Gastroesophageal sphincter (tissue), 4 donors: Measurements from ENCODE around the gene GPR160. TPM values are rescaled to one million over a fixed set of nuclear protein-coding genes. Genes with fewer than 3 reads are reported as not detected.
"Not testable (repeated sequence)": the region's sequence is repeated elsewhere in the genome, so short reads cannot be mapped to it uniquely, and the experiment has no call there.

Experiments used
- ATAC-seq: fragments of 150-250 bp; one replicate; pipeline ENCODE4 v1.9.1; 2016; ENCODE audit warnings: mild to moderate bottlenecking, moderate library complexity
- H3K27ac ChIP-seq, 4 donors: fragments of 200-600 bp; sonication (generic) in 3 of 4; 1 replicate in 3 of 4; 2 replicates in 1 of 4; pipeline ENCODE4 v1.5.1; 2016 to 2019
- H3K27me3 ChIP-seq: fragments of 200-600 bp; sonication (generic); one replicate; pipeline ENCODE4 v1.5.1; 2019
- H3K36me3 ChIP-seq, 2 donors: fragments of 200-600 bp; sonication (generic); one replicate each; pipeline ENCODE4 v1.5.1; 2019; ENCODE audit warnings: control low read depth in 1 of 2
- H3K4me1 ChIP-seq, 3 donors: fragments of 200-600 bp; sonication (generic); 1 replicate in 2 of 3; 2 replicates in 1 of 3; pipeline ENCODE4 v1.5.1; 2016 to 2019; ENCODE audit warnings: control low read depth in 2 of 3
- H3K4me3 ChIP-seq, 2 donors: fragments of 200-600 bp; sonication (generic); one replicate each; pipeline ENCODE4 v1.5.1; 2019; ENCODE audit warnings: mild to moderate bottlenecking in 1 of 2, moderate library complexity in 1 of 2
- H3K9me3 ChIP-seq, 3 donors: fragments of 200-600 bp; sonication (generic); one replicate each; pipeline ENCODE4 v1.5.1; 2017 to 2019; ENCODE audit warnings: control low read depth in 2 of 3
- EP300 ChIP-seq: sonication (generic); formaldehyde crosslinking; IDR thresholded peaks from one replicate; pipeline ENCODE4 v1.6.1; 2017; ENCODE audit warnings: antibody characterized with exemption, mild to moderate bottlenecking
- POLR2A ChIP-seq, 2 donors: fragments of 450-650 bp; IDR thresholded peaks; one replicate each; pipeline ENCODE4 v1.6.1; 2017; ENCODE audit warnings: antibody characterized with exemption in 2 of 2, mild to moderate bottlenecking in 2 of 2, moderate library complexity in 1 of 2
- POLR2AphosphoS5 ChIP-seq: sonication (generic); formaldehyde crosslinking; IDR thresholded peaks from one replicate; pipeline ENCODE4 v1.6.1; 2017; ENCODE audit warnings: antibody characterized with exemption
- WGBS, 2 donors: methylation state at CpG; one replicate each; pipeline ENCODE4 v1.1.5; 2018; ENCODE audit warnings: low coverage in 1 of 2; 5-methylcytosine and 5-hydroxymethylcytosine counted together
- total RNA-seq, 4 donors: library from RNA; depleted of rRNA; stranded (reverse); fragments of >200 nt; gene quantifications; one replicate each; pipeline ENCODE4 v1.1.0, GENCODE V29; 2016
- TF ChIP-seq, protein P1 (sequence below), 4 experiments: fragments of 200-600 bp in 2 of 4; fragments of 450-650 bp in 2 of 4; sonication (generic) in 1 of 4; IDR thresholded peaks; one replicate each; pipeline ENCODE4 v1.5.1; 2017 to 2019; ENCODE audit warnings: antibody characterized with exemption in 4 of 4, mild to moderate bottlenecking in 2 of 4, moderate library complexity in 2 of 4

The GPR160 gene
- total RNA-seq, 4 donors from 2014 or later: 0.31 to 4.3 (median 0.94) TPM

DNA sequence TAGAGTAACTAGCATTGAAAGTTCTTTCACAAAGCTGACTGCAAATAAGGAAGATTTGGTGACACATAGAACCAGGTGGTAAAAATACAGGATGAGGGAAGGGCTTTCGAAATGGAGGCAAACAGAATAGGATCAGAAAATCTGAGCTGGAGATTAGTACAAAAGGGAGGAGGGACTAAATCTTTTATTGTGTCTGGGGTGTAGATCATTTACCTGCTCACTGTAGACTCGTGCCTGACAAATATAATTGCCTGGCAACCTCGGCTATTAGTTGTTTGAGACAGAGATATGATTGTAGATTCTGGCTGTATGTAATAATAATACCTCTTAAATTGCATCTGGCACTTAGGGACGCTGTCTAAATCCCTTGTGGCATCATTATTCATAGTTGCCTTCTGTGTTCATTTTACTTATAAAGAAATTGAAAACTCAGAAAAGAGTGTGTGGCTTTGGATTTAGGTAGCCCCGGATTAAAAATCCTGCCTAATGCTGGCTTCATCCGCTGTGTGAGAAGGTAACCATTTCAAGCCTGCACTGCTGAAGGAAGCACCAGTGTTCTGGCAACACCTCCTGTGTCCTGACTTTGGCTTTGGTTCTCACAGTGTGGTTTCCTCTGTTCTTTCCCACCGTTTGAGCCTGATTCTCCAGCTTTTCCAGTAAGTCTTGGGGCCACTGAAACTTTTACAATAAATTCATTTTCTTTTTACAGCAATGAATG, 25.0 kb upstream of the GPR160 start:
- WGBS, 2 donors: 43 to 58% methylated on average over 5 to 7 of the region's 7 CpGs
- Histone ChIP-seq H3K9me3 (no peaks in the 10 kb centered on the region), H3K4me1 (no peaks in the 10 kb centered on the region), H3K27me3 (peaks cover 17% of the 10 kb centered on the region), H3K4me3 (no peak overlapping the region), H3K36me3 (no peaks in the 10 kb centered on the region), H3K27ac (no peak overlapping the region)
- ATAC-seq: no peak
- TF ChIP-seq, protein P1, sequence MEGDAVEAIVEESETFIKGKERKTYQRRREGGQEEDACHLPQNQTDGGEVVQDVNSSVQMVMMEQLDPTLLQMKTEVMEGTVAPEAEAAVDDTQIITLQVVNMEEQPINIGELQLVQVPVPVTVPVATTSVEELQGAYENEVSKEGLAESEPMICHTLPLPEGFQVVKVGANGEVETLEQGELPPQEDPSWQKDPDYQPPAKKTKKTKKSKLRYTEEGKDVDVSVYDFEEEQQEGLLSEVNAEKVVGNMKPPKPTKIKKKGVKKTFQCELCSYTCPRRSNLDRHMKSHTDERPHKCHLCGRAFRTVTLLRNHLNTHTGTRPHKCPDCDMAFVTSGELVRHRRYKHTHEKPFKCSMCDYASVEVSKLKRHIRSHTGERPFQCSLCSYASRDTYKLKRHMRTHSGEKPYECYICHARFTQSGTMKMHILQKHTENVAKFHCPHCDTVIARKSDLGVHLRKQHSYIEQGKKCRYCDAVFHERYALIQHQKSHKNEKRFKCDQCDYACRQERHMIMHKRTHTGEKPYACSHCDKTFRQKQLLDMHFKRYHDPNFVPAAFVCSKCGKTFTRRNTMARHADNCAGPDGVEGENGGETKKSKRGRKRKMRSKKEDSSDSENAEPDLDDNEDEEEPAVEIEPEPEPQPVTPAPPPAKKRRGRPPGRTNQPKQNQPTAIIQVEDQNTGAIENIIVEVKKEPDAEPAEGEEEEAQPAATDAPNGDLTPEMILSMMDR (IDR thresholded peaks at IDR 0.05): no peak
- TF ChIP-seq EP300: no peak
- TF ChIP-seq POLR2AphosphoS5: no peak
- TF ChIP-seq POLR2A (IDR thresholded peaks at IDR 0.05): no peak

DNA sequence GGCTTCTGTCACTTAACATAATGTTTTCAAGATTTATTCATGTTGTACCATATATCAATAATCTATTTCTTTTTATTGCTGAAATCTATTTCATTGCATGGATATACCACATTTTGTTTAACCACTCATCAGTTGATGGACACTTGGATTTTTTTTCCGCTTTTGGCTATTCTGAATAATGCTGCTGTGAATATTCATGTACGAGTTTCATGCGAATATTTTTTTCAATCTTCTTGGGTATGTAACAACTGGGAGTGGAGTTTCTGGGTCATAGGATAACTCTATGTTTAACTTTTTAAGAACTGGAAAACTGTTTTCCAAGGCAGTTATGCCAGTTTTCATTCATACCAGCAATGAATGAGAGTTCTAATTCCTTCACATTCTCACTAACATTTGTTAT, 21.7 kb upstream of the GPR160 start:
- H3K36me3 ChIP-seq: no peaks in the 10 kb centered on the region
- H3K27me3 ChIP-seq: peaks cover 6% of the 10 kb centered on the region
- no peak overlapping the region for H3K27ac ChIP-seq
- TF ChIP-seq, protein P1 (IDR thresholded peaks at IDR 0.05): no peak
- TF ChIP-seq POLR2AphosphoS5 (no peak), EP300 (no peak), POLR2A (IDR thresholded peaks at IDR 0.05) (no peak)
- H3K9me3 ChIP-seq: no peaks in the 10 kb centered on the region
- ATAC-seq: no peak
- no peak overlapping the region for H3K4me3 ChIP-seq
- no peaks in the 10 kb centered on the region for H3K4me1 ChIP-seq
- WGBS, 2 donors: 84% methylated on average over 3 of the region's 3 CpGs; no CpG with 5 or more reads in 1 of the 2 donors

DNA sequence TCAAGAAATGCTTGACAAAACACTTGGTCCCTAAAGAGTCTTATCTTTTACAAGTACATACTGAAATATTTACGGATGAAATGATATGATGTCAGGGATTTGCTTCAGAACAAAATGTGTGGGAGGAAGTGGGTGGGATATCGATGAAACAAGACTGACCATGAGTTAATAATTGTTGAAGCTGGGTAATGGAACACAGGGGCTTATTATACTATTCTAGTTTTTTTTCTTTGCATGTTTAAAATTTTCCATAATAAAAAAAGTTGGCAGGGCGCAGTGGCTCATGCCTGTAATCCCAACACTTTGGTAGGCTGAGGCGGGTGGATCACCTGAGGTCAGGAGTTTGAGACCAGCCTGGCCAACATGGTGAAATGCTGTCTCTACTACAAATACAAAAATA, 18.5 kb upstream of the GPR160 start:
- not testable (repeated sequence) for H3K27me3 ChIP-seq, H3K36me3 ChIP-seq, ATAC-seq, H3K4me3 ChIP-seq, H3K27ac ChIP-seq, H3K9me3 ChIP-seq, H3K4me1 ChIP-seq
- 78 to 89% methylated on average over 3 to 4 of the region's 4 CpGs for WGBS, 2 donors

DNA sequence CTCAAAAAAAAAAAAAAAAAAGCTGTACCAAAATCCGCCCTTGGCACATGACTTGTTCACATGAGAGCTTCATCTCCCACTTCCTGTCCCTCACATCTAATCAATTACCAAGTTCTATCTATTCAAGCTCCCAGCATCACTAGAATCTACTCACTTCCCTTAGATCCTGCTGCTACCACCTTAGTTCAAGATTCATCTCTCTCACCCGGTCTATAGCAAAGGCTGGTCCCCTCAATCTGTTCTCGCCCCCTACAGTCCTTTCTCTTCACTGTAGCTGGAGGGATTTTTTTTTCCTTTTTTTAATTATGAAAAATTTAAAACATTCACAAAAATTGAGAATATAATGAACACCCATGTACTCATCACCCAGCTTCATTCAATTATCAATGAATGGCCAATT, 16.7 kb upstream of the GPR160 start:
- no peak for TF ChIP-seq POLR2A (IDR thresholded peaks at IDR 0.05)
- TF ChIP-seq EP300: no peak
- TF ChIP-seq, protein P1 (IDR thresholded peaks at IDR 0.05): no peak
- no peak for TF ChIP-seq POLR2AphosphoS5
- WGBS, 2 donors: 69 to 90% methylated on average over 3 of the region's 3 CpGs
- ATAC-seq: no peak
- no peaks in the 10 kb centered on the region for H3K36me3 ChIP-seq
- H3K27ac ChIP-seq: no peak overlapping the region
- no peaks in the 10 kb centered on the region for H3K4me1 ChIP-seq
- no peak overlapping the region for H3K4me3 ChIP-seq
- no peaks in the 10 kb centered on the region for H3K9me3 ChIP-seq
- H3K27me3 ChIP-seq: no peaks in the 10 kb centered on the region

DNA sequence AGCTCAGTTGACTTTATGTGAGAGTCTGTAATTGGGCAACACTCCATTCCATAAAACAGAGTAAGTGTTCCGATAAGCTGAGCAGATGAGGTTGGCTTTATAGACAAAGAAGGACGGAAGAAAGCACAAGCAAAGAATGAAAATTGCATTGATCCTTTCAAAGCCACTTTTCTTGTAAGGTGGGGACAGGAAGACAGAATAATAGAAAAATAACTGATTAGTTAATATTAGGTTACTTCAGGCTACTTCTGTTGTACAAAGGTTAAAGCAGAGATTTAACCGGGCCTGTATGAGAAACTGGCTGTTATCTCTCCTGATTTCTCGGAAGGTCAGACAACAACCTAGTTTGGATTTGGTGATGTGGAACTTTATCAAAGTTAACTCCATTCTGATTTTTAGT, 15.5 kb upstream of the GPR160 start:
- Histone ChIP-seq H3K27ac (no peak overlapping the region), H3K4me1 (no peaks in the 10 kb centered on the region), H3K4me3 (no peak overlapping the region), H3K36me3 (no peaks in the 10 kb centered on the region), H3K9me3 (no peaks in the 10 kb centered on the region), H3K27me3 (no peaks in the 10 kb centered on the region)
- no peak for ATAC-seq
- TF ChIP-seq EP300: no peak
- TF ChIP-seq, protein P1 (IDR thresholded peaks at IDR 0.05): no peak
- TF ChIP-seq POLR2A (IDR thresholded peaks at IDR 0.05): no peak
- TF ChIP-seq POLR2AphosphoS5: no peak
- WGBS, 2 donors: 94 to 100% methylated on average over 2 to 4 of the region's 4 CpGs
